ENCODE measurements around the gene PLA2G2F. TPM values are rescaled to one million over a fixed set of nuclear protein-coding genes. Genes with fewer than 3 reads are reported as not detected.
A peak's percentile ranks its signal among the peaks of the same experiment; 100 is the strongest.

Gene PLA2G2F
- polyA plus RNA-seq, 2 of the 4 experiments (the other 2 are of a cell fraction) = not detected

DNA sequence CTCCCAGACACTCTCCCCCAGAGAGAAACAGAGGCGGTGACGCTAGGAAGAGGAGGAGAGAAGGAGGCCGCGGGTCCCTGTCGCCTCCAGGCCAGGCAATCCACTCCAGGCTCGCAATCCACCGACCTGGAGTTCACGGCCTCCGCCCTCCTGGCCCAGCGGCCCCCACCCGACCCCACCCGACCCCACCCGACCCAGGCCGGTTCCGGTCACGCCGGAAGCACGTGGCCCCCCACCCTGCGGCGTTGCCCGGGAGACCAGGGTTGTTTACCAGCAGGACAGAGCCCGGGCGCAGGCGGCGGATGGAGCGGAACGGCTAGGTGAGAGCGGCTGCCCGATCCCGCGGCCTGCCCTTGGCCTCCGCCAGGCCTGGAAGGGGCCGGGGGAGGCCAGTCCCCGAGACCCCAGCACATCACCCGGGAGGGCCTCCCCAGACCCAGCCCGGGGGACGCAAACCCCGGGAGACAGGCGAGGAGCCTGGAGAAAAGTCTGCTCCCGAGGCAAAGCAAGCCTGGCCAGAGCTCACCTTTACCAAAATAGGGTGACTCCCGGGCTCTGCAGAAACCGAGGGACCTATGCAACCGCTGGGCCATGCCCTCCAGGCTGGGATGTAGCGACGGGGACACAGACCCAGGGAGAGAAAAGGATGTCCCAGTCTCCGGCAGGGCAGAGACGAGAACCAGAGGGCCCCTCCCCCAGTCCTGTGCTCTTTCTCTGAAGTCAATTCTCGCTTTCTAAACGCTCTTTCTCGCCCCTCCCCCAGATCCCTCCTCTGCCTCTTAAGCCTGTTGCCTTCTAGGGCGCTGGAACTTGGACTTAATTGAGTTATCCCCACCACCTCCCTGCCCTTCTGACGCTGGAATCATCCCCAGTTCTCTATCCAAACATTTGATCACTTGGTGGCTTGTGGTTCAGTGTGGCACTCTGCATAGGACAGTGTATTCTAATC is 47.0 kb downstream of the PLA2G2F start, which contains the start of the genes PLA2G2C and UBXN10:
TSS of gene PLA2G2C (minus strand) at position 685 of the 949 bp plus-strand sequence. CDS start 9,155 bp downstream, outside the sequence.
TSS of gene UBXN10 (plus strand) at position 263 of the 949 bp plus-strand sequence. CDS start 4,466 bp downstream, outside the sequence.
- ChIA-PET POLR2A (no interaction called here), CTCF (interaction anchor here (0.9 kb wide), 1 partner anchor 15 kb away, joined by 3 read pairs; no protein-coding TSS in a partner anchor)
- Histone ChIP-seq H3K4me2 (no peak within 1 kb of the TSS), H3K9me3 (no peaks in the 10 kb centered on the region), H3K4me3 (no peak within 1 kb of the TSS), H3K4me1 (0 out of 3 replicates have a peak, but pooled peaks cover 3% of the 10 kb centered on the region), H3K27ac (0 out of 6 replicates have a peak within 1 kb of the TSS, but pooled peaks of 1 of the 2 experiments have one; percentile 21)
- FAIRE-seq (no peak), DNase-seq (ENCODE audit: low read depth in 1 of 2, low spot score in 1 of 2) (no peak), ATAC-seq (no peak)
- TF ChIP-seq HOXA7 (CRISPR knock-in tag; IDR thresholded peaks at IDR 0.05) = no peak
- TF ChIP-seq, protein P1, sequence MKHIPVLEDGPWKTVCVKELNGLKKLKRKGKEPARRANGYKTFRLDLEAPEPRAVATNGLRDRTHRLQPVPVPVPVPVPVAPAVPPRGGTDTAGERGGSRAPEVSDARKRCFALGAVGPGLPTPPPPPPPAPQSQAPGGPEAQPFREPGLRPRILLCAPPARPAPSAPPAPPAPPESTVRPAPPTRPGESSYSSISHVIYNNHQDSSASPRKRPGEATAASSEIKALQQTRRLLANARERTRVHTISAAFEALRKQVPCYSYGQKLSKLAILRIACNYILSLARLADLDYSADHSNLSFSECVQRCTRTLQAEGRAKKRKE (CRISPR knock-in tag; IDR thresholded peaks at IDR 0.05; ENCODE audit: low read depth) = no peak
- no peak for TF ChIP-seq POLR2A (IDR thresholded peaks at IDR 0.05; ENCODE audit: low read length)
- TF ChIP-seq TFCP2L1 (CRISPR knock-in tag; IDR thresholded peaks at IDR 0.05) = no peak
- 47% methylated on average over 20 of the region's 52 CpGs for WGBS (ENCODE audit: missing lambda C conversion rate)

DNA sequence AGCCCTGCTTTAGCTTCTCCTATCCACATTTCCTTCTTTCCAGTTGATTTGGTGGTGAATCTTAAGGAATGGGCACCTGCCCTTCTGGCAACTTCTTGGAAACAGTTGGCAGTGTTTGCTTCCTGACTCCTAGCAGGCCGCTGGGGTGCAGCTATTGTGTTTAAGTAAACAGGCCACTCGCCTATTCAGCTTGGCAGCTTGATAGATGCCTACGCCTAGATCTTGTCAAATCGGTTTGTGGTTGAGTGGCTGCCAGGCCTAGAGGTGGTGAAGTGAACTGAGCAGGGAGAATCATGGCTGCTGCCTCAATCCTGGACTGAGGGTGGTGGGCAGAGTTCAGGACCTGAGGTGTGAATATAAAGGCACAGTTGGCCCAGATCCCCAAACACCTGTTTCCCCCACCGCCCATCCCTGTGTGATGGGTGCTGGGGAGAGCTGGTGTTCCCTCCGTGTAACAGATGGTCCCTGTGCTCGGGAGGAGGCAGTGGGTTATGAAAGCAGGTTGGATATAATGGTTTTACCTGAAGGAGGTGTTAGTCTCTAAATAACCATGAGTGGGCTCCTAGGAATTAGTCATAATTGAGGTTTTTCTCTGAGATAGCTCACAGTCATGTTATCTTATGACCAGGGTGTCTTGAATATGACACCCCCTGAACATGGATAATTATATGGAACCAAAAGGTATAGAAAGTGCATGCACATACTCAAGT is 48.1 kb downstream of the PLA2G2F start:
- FAIRE-seq = no peak
- no peak for DNase-seq (ENCODE audit: low read depth in 1 of 2, low spot score in 1 of 2)
- ChIA-PET POLR2A (no interaction called here), CTCF (interaction anchor here (0.9 to 2.1 kb wide), 2 partner anchors 8 to 14 kb away, joined by 3 to 7 read pairs; no protein-coding TSS in a partner anchor)
- Histone ChIP-seq H3K9me3 (no peaks in the 10 kb centered on the region), H3K4me3 (no peak overlapping the region), H3K4me2 (no peak overlapping the region), H3K27ac (no peak overlapping the region), H3K4me1 (0 out of 3 replicates have a peak, but pooled peaks cover 3% of the 10 kb centered on the region)
- WGBS (ENCODE audit: missing lambda C conversion rate) = 61% methylated on average over 7 of the region's 7 CpGs
- ATAC-seq = no peak
- TF ChIP-seq ZSCAN20 (CRISPR knock-in tag; IDR thresholded peaks at IDR 0.05) (no peak), RNF2 (IDR thresholded peaks at IDR 0.05; ENCODE audit: borderline replicate concordance, low read depth) (no peak), MAFK (IDR thresholded peaks at IDR 0.05; ENCODE audit: partially characterized antibody) (no peak), SMC3 (IDR thresholded peaks at IDR 0.05) (no peak), CEBPB (IDR thresholded peaks at IDR 0.05) (no peak), CBX2 (IDR thresholded peaks at IDR 0.05; ENCODE audit: borderline replicate concordance, low read depth) (no peak), RCOR1 (IDR thresholded peaks at IDR 0.05; ENCODE audit: low read depth, low read length) (no peak)

DNA sequence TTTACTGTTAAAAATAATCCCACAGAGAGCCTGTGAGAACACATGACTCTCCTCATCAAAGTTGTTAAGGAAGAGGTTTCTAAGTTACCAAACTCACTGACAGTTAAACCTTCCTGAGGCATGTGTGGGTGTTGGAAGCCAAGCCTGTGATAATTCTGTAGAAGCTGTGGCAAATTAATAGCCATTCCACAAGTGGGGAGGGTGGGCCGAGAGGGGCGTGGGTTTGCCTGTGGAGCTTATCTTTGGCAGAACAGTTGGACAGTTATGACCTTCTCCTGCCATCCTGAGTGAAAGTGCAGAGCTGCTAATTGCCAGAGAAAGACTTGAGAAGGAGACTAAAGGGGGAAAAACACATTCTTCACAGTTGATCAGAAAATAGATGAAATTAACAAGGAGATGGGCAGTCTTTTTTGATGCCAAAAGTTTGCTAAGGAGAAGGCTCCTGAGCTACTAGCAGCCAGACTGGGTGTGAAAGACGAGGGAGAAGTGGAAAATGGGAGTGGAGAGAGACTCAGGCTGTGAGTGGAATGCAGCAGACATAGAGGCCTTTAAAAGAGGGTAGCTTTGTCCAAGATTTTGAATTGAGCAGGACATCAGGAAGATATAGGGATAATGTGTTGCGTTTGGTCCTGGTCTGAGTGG is 48.8 kb downstream of the PLA2G2F start:
- H3K4me3 ChIP-seq = no peak overlapping the region
- 18% methylated on average over 4 of the region's 4 CpGs for WGBS (ENCODE audit: missing lambda C conversion rate)
- H3K4me1 ChIP-seq = peaks cover 3% of the 10 kb centered on the region; the same call in 1 of the 3 replicates
- no peak overlapping the region for H3K4me2 ChIP-seq
- ATAC-seq (no peak), FAIRE-seq (no peak), DNase-seq (ENCODE audit: low read depth in 1 of 2, low spot score in 1 of 2) (no peak)
- ChIA-PET CTCF (interaction anchor here (1.0 to 2.1 kb wide), 3 partner anchors 9 to 32 kb away, joined by 3 to 7 read pairs (median 3); no protein-coding TSS in a partner anchor), POLR2A (no interaction called here)
- no peak for TF ChIP-seq FOSL2 (IDR thresholded peaks at IDR 0.05)
- TF ChIP-seq FOSL2 (CRISPR knock-in tag; IDR thresholded peaks at IDR 0.05) = no peak
- no peaks in the 10 kb centered on the region for H3K9me3 ChIP-seq
- no peak overlapping the region for H3K27ac ChIP-seq

DNA sequence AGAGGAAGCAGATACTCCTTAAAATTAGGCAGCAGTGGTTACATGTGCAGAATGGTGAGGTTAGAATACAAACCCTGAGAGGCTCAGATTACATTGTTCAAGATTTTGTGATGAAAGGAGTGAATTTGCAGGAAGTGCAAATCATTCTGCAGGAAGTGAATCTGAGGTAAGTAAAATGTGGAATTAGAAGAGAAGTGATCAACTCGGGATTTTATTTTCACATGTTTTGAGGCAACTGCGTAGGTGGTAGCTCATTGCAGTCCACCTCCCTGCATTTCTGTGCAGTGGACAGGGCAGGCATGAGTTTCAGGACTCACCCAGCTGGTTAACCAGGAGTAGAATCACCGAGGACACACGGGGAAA is 49.3 kb downstream of the PLA2G2F start:
- DNase-seq (ENCODE audit: low read depth in 1 of 2, low spot score in 1 of 2) (no peak), FAIRE-seq (no peak), ATAC-seq (no peak)
- CTCF ChIA-PET = interaction anchor here (1.0 to 2.1 kb wide), 3 partner anchors 10 to 31 kb away, joined by 3 to 7 read pairs (median 3); no protein-coding TSS in a partner anchor
- POLR2A ChIA-PET = interaction anchor here (0.5 kb wide), 1 partner anchor 297 kb away, joined by 10 read pairs; the partner anchor contains the start of gene CAMK2N1
- Histone ChIP-seq H3K27ac (no peak overlapping the region), H3K4me2 (no peak overlapping the region), H3K9me3 (no peaks in the 10 kb centered on the region), H3K4me1 (peaks cover 3% of the 10 kb centered on the region; the same call in 1 of the 3 replicates), H3K4me3 (no peak overlapping the region)
- 19% methylated on average over 4 of the region's 4 CpGs for WGBS (ENCODE audit: missing lambda C conversion rate)
- TF ChIP-seq CBX2 (IDR thresholded peaks at IDR 0.05; ENCODE audit: borderline replicate concordance, low read depth) (no peak), FOSB (CRISPR knock-in tag; IDR thresholded peaks at IDR 0.05) (no peak)
